Activated CD4-positive, alpha-beta T cell treated with anti-CD3 and anti-CD28 coated beads for 4 hours (primary cell): Measurements from ENCODE around the gene EPHA8.

Source experiments
- DNase-seq, 2 donors: peaks; one replicate each; pipeline ENCODE4 v3.0.0-alpha.2; 2020

The EPHA8 gene

DNA sequence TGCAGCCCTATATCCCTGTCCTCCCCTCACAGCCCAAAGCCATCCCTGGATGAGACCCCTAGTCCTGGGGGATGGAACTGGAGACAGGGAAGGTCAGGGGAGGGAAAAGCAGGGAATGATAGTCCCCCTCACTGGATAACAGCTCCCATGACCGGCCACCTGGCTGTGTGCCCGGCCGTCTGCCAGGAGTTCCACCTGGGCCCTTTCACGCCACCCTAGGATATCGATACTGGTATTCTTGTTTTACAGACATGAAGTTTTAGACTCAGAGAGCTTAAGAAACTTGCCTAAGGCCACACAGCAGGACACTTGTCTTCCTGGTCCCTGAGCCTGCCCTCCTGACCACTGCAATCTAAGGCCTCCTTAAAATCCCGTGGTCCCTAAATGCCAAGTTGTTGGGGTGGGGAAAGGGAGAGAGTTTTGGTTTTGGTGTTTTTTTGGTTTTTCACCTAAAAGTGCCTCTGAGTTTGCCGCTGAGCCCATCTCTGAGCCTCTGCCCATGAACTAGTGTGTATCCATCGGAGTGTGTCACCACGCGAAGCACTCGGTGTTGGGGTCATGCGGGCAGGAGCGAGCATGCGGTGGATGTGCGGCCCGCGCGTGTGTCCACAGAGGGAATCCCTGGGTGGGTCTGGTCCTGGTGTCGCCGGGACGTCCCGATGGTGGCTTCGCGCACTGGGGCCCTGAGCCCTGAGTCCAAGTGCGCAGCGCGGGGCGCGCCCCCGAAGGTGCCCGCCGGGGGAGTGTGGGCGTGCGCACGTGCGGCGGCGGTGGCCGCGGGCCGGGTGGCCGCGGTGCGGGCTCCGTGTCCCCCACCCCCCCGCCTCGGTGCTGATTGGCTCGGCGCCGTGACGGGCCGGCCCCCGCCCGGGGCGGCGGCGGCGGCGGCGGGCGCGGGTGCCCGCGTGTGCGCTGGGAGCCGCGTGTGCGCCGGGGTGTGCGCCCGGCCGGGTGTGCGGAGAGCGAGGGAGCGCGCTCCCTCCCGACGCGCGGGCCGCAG is at the start of gene EPHA8:
Gene EPHA8 (plus strand): TSS at position 906 of the 1,000 bp plus-strand sequence. CDS start 147 bp downstream, outside the sequence.
- DNase-seq = no peak

DNA sequence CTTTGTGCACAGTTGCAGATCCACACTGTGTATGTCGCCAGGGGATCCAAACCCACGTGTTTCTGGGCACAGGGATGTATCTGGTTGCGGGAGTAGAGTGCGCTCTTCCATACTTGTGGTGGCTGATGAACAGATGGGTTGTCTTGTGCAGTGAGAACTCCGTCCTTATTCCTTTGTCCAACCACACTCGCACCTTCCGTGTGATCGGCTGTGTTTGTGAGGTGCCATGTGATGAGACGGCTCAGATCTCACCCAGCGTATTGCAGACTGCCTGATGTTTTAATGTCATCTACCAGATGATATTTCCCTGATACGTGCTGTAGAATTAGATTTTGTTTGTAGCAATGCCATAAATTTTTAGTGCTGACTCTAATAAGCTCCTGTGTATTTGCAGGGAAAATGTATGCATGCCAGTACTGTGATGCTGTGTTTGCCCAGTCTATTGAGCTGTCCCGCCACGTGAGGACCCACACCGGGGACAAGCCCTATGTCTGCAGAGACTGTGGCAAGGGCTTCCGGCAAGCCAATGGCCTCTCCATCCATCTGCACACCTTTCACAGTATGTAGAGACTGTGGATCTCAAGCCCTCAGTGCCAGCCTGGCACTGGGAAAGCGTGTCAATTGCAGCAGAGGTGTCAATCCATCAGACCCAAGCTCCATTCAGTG is 46.2 kb upstream of the EPHA8 start:
- DNase-seq = no peak

DNA sequence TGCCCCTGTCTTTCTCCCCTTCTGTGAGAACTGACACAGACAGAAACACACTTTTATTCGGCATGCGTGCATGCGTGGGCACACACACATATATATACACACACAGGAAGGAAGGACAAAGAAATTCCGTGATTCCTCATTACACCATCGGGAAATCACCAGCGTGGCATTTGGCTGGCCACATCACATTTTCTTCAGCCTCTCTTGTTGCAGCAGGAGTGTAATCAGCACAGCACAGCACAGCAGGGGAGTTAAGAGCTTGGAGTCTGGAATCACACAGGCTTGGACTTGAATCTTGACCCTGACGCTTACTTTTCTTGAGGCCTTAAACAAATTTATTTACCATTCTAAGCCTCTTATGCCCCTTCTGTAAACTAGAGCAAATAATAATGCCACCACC is 45.3 kb upstream of the EPHA8 start:
- DNase-seq = no peak

DNA sequence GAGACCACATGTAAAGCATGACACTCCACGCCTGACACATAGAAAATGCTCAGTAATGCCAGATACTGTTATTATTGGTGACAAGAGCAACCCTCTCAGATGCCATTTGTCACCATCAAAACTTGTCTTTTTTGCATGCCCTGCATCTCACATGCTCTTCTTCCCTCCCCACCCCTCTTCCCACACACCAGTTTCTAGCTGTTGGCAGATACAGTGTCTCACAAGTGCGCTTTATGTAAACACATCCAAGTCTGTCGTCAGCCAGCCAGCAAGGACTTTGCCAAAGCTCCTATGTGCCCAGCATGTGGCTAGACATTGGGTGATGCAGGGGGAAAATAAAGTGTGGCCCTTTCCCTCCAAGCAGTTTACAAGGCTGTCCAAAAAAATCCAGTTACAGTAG is 44.9 kb upstream of the EPHA8 start:
- no peak for DNase-seq

DNA sequence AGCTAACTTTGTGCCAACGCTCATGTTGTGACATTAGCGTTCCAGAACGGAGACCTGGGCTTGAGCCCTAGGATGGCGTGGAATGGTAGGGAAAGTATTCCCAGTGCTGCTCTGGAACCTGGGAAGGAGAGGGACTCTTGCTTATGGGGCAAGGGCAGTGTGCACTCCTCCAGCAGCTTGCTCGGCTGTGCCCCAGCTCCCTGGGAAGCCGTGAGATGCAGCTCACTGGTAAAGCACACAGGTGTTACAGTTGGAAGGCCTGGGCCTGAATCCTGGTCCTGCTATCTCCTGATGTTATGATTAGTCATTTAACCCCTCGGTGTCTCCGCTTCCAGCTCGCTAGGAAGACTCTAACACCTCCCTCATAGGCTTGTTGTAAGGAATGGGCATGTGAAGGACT is 42.4 kb upstream of the EPHA8 start:
- DNase-seq = no peak

DNA sequence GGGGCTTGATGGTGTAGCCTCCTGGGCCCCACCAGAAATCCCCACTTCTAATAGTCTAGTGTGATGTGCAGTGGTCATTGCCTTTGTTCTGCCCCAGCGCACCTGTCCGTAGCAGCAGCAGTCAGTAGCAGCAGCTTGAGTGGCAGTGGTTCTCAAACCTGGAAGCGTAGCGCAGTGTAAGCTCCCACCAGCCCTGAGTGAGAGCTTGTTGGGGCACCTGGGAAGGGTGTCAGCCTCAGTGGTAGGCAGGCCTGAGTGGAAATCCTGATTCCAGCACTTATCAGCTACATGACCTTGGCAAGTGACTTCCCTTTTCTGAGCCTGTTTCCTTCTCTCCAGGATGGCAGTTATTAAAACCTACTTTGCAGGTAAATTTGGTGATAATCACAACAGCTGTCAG is 41.6 kb upstream of the EPHA8 start:
- no peak for DNase-seq

DNA sequence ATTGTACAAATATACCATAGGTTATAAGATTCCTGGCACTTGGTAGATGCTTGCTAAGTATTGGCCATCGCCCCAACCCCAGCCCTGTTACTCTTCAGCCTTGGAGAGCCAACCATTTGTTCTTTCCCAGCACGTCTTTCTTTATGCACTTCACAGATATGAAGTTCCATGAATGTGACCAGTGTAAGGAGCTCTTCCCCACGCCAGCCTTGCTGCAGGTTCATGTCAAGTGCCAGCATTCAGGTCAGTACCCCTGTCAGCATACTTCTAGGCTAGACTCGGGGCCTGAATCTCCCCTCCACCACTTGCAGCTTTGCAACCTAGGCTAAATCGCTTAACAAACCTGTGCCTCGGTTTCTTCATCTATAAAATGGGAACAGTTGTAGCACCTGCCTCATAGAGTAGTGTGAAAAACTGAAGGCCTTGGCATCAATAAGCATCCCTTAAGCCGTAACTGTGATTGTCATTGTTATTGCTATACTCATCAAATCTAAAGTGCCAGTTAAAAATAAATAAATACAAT is 41.0 kb upstream of the EPHA8 start:
- DNase-seq = no peak

DNA sequence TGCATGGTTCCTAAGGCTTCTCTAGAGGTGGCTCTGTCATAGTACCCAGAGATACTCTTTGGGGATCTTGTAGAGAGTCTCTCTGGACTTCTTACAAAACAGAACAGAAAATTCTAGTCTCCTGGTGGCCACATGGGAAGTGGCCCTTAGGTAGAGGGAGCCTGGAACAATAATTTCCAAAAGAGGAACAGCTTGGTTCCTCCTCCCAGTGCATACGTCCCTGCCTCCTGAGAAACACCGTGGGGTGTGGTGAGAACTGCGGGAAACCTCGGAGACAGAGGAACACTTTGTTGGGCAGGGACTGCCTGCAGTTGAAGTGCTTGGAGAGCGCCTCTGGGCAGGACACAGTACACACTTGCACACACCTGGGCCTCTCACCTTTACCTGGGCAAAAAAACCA is 38.8 kb upstream of the EPHA8 start:
- DNase-seq = no peak

DNA sequence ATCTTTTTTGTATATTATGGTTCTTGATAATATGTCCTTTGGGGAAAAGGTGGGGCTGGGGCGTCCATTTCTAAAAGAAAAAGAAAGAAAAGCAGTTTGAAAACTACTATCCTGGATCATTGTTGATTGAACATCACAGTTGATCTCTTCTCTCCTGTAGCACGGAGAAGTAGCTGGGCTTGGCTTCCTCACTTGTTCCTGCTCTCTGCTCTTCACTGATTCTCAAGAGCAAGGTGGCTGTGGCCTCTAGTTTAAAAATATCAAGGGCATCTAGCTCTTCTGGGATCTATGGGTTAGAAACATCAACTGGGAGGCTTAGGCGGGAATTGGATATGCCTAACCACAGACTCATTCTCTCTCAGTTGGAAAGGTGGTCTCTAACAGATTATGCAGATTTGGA is 38.1 kb upstream of the EPHA8 start:
- no peak for DNase-seq

DNA sequence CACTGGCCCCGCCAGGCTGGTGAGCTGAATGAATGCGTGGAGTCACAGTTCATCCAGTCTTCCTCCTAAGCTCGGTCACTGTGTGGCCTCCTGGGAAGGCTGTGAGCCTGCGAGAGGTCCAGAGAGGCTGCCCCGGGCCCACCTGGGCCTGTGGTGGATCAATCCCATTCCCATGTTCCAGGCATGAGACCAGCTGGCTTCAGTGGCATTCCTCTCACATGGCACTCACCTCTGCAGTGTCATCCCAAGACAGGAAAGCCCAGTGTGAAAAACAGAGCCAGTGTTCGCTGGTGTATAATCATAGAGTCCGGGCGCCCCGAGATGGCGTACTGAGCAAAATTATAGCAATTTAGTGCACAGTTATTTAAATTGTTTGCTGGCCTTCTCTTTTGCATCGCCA is 37.6 kb upstream of the EPHA8 start:
- DNase-seq = no peak

DNA sequence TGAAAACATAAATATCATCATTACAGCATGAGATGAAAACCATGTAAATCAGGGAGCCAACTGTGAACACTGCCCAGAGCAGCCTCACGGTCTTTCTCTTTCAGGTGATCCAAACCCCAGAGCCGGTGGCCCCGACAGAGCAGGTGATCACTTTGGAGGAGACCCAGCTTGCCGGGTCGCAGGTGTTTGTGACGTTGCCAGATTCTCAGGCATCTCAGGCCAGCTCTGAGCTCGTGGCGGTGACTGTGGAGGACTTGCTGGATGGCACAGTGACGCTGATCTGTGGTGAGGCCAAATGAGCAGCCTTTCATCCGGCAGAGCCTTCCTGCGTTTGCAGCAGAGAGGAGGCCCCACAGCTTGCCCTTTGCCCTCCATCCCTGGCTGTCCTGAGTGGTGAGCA is 37.2 kb upstream of the EPHA8 start:
- no peak for DNase-seq

DNA sequence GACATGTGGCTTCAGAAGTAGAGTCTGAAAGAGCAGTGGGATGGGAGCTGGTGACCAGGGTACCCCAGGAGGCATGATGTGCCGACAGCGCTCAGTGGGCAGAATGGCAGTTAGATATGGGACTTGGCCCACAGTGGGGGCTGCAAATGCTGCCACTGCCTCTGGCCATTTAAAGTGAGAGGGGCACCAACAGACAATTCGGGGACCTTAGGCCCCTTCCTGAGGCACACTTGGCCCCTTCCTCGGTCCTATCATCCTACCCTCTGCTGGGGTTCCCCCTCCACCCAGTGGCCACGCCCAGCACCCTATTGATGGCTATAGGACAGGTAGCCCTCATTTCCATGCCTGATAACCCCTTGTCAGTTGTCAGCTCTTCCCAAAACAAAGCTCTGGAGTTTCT is 36.6 kb upstream of the EPHA8 start:
- no peak for DNase-seq

DNA sequence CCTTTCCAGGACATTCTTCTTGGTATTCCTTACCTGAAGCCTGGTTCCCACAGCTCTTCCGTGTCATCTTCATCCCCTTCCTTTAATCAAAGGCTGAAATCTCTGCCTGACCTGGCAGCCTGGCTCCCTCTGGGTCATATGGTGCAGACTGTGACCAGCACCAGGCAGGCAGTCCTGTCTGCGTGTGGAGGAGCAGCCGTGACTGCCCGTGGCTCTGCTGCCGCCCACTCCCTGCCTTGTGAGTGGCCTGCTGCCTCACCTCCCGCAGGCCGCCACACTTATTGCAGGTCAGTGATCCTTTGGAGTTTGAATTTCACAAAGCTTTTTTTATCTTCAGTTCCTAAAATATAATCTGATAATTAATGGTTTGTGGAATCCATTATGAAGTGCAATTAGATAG is 36.2 kb upstream of the EPHA8 start:
- no peak for DNase-seq

DNA sequence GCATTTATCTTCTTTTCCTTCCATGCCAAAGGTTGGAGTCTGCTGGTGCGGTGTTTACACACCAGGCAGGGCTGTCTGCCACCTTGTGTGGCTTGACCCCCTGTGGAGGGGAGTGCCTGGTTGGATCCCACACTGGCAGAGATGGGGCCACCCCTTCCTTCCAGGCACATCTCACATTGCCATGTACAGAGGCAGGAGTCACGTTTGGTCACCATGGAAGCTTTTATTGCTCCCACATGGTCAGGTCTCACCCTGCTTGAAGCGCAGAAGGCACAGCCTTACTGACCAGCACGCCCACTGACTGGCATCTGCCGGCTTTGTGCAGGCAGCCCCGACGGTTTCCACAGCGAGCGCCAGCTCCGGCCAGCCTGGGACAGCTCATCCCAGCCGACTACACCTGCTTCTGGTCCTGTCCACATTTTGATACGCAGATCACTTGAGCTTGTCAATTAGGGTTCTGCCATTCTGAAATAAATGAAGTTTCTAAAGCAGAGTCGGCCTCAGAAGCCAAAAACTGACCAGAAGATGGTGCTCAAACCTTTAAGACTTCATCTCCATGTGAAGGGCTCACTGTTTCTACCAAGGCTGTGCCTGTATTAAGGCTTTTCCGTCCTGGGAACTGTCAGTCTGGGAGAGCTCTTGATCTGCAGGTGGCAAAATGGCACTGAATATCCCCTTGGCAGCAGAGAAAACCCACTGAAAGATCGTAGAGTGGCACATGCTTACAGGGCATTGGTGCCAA is 35.6 kb upstream of the EPHA8 start:
- no peak for DNase-seq

DNA sequence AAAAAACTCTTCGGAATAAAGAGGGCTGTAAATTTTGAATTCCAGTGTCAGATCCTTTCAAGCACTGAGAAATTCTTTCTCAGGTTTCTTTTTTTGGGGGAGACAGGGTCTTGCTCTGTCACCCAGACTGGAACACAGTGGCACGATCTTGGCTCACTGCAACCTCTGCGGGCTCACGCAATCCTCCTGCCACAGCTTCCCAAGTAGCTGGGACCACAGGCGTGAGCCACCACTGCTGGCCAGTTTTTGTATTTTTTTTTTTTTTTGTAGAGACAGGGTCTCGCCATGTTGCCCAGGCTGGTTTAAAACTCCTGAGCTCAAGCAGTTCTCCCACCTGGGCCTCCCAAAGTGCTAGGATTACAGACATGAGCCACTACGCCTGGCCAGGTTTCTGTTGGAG is 34.8 kb upstream of the EPHA8 start:
- no peak for DNase-seq

DNA sequence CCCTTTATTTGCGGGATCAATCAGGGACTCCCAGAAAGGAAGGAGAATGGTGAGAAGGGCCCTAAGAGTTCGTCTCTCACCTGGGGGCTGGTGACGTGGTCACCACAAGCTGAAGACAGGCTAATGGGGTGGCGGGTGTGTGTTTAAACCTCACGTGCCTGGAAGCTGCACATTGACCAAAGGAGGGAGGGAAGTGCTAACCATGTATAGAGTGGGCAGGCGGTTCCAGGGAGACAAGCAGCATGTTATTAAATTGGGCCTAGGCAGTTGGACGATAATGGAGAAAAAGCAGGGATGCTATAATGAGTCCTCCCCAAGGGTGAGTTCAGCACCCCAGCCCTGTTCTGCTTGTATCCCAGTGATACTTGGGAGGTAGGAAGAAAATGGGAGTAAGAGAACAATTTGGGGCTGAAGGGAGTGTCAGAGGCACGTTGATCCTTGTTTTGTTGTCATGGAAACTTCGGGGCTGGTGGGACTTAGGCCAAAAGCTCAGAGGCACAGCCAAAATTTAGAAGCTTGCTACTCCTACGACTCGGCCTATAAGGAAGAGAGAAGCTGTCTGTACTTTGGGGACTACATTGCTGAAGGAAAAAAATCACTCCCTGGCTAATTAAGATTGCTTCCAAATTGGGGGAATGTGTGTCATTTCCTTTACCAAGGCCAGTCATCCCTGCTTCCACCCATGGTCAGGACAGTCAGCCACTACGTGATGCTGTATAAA is 33.2 kb upstream of the EPHA8 start:
- DNase-seq = no peak

DNA sequence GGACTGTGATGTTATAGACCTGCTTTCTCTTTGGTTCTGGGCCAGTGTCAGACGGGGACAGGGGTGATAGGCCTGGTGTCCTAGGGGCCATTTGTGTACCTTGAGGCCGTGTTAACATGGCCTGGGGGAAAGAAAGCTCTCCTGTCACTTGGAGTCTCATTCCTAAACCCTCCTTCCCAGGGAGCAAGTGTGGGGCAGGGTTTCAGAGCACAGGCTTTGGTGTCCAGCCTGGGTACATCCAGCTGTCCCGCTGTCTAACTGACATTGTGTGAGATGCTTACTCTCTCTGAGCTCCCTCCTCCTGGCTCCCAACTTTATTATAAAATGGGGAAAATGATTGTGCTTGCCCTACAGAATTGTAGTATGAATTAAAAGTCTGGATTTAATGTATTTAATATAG is 32.6 kb upstream of the EPHA8 start:
- DNase-seq = no peak

DNA sequence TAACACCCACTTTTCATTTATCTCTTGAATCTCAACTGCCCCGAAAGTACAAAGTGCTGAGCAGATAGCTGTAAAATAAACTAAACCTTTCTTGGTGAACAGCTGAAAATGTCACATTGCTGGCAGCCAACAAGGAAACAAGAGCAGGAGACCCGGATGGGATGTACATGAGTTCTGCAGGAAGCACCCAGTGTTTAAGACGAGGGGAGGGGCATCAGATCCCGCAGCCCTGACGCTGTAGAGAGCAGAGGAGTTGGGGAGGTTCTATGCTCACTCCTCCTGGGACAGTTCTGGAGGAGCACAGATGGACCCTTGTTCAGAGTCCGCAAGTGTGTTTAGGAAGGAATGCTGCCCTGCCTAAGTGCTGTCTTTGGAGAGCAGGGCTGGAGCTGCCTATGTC is 32.0 kb upstream of the EPHA8 start:
- DNase-seq = no peak

DNA sequence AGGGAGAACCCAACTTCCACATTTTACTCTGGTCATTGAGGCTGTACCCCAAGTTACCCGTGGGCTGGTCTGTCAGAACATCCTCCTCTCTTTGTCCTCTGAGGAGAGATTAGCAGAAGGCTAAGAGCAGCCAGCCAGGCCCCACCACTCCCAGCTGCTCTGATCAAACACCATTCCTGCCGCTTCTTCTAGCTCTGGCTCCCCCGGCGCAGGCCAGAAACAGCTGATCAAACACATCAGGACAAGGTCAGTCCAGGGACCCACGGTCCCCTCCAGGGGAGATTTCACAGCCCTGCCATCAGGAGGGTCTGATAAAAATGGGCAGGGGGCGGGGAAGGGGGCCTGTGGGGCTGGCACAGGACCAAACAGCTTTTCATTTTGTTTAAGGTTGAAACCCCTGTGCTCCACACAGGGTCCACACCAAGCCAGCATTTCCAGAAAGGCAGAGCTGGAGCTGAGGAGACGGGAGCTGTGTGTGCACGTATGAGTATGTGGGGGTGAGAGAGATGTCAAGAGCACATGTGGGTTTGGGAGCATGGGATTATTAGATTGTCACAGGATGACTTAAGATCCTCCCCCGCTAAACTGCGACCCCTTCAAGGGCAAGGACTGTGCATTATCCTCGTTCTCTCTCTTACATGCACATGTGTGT is 29.9 kb upstream of the EPHA8 start:
- no peak for DNase-seq

DNA sequence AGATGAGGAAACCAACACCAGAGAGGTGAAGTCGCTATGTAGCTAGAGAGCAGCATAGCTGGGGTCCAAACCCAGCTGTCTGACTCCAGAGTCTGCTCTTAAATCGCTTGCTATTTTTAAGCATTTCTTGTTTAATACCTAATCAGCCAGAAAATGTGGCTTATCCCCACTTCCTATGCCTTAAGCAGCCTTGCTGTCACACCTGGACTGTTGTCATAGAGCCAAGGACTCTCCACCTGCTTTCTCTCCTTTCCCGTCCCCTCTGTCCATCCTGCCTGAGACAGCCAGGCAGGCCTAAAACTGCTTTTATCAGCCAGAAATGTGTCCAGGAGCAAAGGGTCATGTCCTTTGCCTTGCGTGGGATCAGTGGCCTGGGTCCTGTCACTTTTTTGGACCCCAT is 28.3 kb upstream of the EPHA8 start:
- DNase-seq = no peak

DNA sequence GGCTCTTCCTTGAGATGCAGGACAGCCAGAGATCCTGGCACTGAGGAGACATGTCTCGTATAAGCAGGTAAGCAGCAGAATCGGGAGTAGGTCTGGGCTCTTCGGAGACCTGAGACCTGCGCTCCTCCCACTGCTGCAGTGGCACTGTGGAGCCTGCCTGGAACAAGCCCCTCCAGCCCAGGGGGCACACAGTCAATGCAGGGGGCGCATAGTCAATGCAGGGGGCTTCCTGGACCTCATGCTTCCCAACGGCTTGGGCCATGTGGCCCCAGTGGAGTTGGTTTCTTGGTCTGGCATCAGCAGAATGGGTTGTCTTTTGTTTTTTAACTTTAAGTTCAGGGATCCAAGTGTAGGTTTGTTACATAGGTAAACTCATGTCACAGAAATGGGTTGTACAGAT is 27.9 kb upstream of the EPHA8 start:
- no peak for DNase-seq

DNA sequence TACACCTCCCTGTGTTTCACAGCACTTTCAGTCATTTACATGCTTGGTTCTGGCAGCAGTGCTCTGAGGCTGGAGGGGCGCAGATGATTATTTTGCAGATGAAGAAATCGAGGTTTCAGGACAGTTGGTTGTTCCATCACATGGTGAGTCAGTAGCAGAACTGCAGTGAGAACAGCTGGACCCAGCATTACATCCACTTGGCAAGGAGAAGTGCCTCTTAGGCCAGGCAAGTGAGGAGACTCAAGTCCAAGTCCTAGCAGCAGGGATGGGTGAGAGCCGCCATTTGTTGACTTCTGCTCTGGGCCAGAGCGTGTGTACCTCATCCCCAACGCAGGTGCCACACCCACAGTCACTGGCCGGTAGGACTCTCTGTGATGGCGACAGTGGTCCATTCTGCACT is 26.8 kb upstream of the EPHA8 start:
- DNase-seq = no peak
